ENCODE results near the gene RBM18. TPM values are rescaled to one million over a fixed set of nuclear protein-coding genes. Genes with fewer than 3 reads are reported as not detected.

The RBM18 gene
- total and polyA plus RNA-seq, 2 experiments from 2014 or later, result 9.3 to 25.5 TPM

DNA sequence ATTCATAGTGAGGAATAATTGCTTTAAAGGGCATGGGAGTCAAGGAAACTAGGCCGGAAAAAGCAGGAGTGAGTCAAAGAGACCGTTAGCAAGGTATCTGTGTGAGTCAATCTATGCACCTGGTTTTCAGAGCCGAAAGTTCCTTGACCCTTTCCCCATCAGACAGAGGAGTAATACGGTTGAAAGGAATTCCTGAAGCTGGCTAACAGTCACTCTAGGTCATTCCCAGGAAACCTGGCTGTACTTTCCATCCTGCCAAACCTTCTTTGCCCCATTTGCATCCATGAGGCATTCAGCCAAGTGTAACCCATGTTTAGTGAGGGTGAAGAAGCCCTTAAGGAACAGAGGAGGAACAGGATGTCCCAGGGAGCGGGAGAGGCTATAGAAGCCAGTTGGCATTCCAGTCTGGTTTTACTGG, 16.2 kb downstream of the RBM18 start (continued):
- TF ChIP-seq NANOG (IDR thresholded peaks at IDR 0.05; ENCODE audit: borderline replicate concordance), result no peak
- TF ChIP-seq, protein P1, sequence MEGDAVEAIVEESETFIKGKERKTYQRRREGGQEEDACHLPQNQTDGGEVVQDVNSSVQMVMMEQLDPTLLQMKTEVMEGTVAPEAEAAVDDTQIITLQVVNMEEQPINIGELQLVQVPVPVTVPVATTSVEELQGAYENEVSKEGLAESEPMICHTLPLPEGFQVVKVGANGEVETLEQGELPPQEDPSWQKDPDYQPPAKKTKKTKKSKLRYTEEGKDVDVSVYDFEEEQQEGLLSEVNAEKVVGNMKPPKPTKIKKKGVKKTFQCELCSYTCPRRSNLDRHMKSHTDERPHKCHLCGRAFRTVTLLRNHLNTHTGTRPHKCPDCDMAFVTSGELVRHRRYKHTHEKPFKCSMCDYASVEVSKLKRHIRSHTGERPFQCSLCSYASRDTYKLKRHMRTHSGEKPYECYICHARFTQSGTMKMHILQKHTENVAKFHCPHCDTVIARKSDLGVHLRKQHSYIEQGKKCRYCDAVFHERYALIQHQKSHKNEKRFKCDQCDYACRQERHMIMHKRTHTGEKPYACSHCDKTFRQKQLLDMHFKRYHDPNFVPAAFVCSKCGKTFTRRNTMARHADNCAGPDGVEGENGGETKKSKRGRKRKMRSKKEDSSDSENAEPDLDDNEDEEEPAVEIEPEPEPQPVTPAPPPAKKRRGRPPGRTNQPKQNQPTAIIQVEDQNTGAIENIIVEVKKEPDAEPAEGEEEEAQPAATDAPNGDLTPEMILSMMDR (conservative IDR thresholded peaks at IDR 0.05; ENCODE audit: low read depth in 2 of 2), result no peak

- no peak overlapping the region for H3K4me2 ChIP-seq
- H3K9me3 Mint-ChIP-seq, result no peaks in the 10 kb centered on the region
- no peaks in the 10 kb centered on the region for H3K27me3 ChIP-seq (ENCODE audit: insufficient read depth)
- no peaks in the 10 kb centered on the region; the same call in 1 of the 2 replicates for H3K79me2 ChIP-seq (replicated peaks; ENCODE audit: insufficient read depth)
- H3K36me3 Mint-ChIP-seq (ENCODE audit: low read depth), result peaks cover 46% of the 10 kb centered on the region
- no peak overlapping the region for H3K27ac ChIP-seq (ENCODE audit: low read depth)
- no peak overlapping the region for H3K4me3 Mint-ChIP-seq
- H2AFZ ChIP-seq, result no peak overlapping the region
- no peaks in the 10 kb centered on the region; the same call in 1 of the 2 replicates for H4K20me1 ChIP-seq (replicated peaks; ENCODE audit: insufficient read depth)
- H3K36me3 ChIP-seq (ENCODE audit: insufficient read depth), result peaks cover 44% of the 10 kb centered on the region
- H3K4me3 ChIP-seq, result no peak overlapping the region
- no peak overlapping the region for H3K27ac Mint-ChIP-seq
- TF ChIP-seq STAT1 (IDR thresholded peaks at IDR 0.05; ENCODE audit: unreplicated experiment) (no peak), ZNF331 (CRISPR knock-in tag; IDR thresholded peaks at IDR 0.05; ENCODE audit: low read depth) (no peak)
- TF ChIP-seq, protein P2, sequence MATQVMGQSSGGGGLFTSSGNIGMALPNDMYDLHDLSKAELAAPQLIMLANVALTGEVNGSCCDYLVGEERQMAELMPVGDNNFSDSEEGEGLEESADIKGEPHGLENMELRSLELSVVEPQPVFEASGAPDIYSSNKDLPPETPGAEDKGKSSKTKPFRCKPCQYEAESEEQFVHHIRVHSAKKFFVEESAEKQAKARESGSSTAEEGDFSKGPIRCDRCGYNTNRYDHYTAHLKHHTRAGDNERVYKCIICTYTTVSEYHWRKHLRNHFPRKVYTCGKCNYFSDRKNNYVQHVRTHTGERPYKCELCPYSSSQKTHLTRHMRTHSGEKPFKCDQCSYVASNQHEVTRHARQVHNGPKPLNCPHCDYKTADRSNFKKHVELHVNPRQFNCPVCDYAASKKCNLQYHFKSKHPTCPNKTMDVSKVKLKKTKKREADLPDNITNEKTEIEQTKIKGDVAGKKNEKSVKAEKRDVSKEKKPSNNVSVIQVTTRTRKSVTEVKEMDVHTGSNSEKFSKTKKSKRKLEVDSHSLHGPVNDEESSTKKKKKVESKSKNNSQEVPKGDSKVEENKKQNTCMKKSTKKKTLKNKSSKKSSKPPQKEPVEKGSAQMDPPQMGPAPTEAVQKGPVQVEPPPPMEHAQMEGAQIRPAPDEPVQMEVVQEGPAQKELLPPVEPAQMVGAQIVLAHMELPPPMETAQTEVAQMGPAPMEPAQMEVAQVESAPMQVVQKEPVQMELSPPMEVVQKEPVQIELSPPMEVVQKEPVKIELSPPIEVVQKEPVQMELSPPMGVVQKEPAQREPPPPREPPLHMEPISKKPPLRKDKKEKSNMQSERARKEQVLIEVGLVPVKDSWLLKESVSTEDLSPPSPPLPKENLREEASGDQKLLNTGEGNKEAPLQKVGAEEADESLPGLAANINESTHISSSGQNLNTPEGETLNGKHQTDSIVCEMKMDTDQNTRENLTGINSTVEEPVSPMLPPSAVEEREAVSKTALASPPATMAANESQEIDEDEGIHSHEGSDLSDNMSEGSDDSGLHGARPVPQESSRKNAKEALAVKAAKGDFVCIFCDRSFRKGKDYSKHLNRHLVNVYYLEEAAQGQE (IDR thresholded peaks at IDR 0.05; ENCODE audit: unreplicated experiment), result no peak
- H3K27me3 Mint-ChIP-seq (ENCODE audit: insufficient read depth, low read depth, poor library complexity), result peaks cover 2% of the 10 kb centered on the region
- no peak for DNase-seq (ENCODE audit: low spot score)
- no peaks in the 10 kb centered on the region; the same call in 1 of the 2 replicates for H3F3A ChIP-seq (replicated peaks; ENCODE audit: low read depth)
- ATAC-seq, result no peak
- H3K4me1 Mint-ChIP-seq, result peaks cover 2% of the 10 kb centered on the region; the same call in 2 of the 3 replicates
- H3K4me1 ChIP-seq (ENCODE audit: insufficient read depth), result no peaks in the 10 kb centered on the region
- no peaks in the 10 kb centered on the region for H3K9me2 ChIP-seq (ENCODE audit: insufficient read depth)
Measured at GRCh38 chr9:122246666-122247065, 18.0 kb downstream of the RBM18 start.

DNA sequence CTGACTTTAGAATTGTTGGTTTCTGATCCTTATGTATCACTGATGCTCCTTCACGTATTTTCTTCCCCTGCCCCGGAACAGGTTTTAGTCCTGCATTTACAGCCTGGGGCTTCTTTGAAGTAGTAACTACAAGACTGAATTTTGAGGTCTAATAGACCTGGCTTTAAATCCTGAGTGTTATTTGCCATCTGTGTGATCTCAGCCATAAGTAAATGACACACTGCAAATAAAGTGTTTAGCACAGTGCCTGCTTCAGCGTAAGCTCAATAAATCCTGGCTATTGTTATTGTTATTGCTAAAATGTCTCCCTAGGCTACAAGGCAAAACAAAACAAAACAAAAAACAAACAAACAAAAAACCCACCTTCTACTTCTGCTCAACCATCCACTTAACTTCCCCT, 20.3 kb downstream of the RBM18 start:
- Histone ChIP-seq H3K79me2 (replicated peaks; ENCODE audit: insufficient read depth) (no peaks in the 10 kb centered on the region; the same call in 1 of the 2 replicates), H3K9me2 (ENCODE audit: insufficient read depth) (no peaks in the 10 kb centered on the region), H3K27me3 (ENCODE audit: insufficient read depth) (no peaks in the 10 kb centered on the region), H2AFZ (no peak overlapping the region), H3K4me2 (no peak overlapping the region), H3K27ac (ENCODE audit: low read depth) (no peak overlapping the region), H4K20me1 (replicated peaks; ENCODE audit: insufficient read depth) (no peaks in the 10 kb centered on the region; the same call in 1 of the 2 replicates), H3F3A (replicated peaks; ENCODE audit: low read depth) (no peaks in the 10 kb centered on the region), H3K4me1 (ENCODE audit: insufficient read depth) (no peaks in the 10 kb centered on the region), H3K36me3 (ENCODE audit: insufficient read depth) (peaks cover 35% of the 10 kb centered on the region), H3K4me3 (no peak overlapping the region)
- Mint-ChIP-seq H3K36me3 (ENCODE audit: low read depth) (peaks cover 38% of the 10 kb centered on the region), H3K9me3 (no peaks in the 10 kb centered on the region), H3K4me3 (no peak overlapping the region), H3K27me3 (ENCODE audit: insufficient read depth, low read depth, poor library complexity) (peaks cover 2% of the 10 kb centered on the region), H3K4me1 (no peaks in the 10 kb centered on the region), H3K27ac (no peak overlapping the region)
- ATAC-seq (no peak), DNase-seq (ENCODE audit: low spot score) (no peak)
- no peak for TF ChIP-seq ZNF462 (CRISPR knock-in tag; IDR thresholded peaks at IDR 0.05)
- TF ChIP-seq, protein P3, sequence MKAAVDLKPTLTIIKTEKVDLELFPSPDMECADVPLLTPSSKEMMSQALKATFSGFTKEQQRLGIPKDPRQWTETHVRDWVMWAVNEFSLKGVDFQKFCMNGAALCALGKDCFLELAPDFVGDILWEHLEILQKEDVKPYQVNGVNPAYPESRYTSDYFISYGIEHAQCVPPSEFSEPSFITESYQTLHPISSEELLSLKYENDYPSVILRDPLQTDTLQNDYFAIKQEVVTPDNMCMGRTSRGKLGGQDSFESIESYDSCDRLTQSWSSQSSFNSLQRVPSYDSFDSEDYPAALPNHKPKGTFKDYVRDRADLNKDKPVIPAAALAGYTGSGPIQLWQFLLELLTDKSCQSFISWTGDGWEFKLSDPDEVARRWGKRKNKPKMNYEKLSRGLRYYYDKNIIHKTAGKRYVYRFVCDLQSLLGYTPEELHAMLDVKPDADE (IDR thresholded peaks at IDR 0.05), result no peak
- TF ChIP-seq POLR2AphosphoS5 (IDR thresholded peaks at IDR 0.05; ENCODE audit: low read depth), result no peak

Measured in GM23338 (cell line).